ENCODE measurements around the gene CPEB4.

- TF ChIP-seq, protein P1, sequence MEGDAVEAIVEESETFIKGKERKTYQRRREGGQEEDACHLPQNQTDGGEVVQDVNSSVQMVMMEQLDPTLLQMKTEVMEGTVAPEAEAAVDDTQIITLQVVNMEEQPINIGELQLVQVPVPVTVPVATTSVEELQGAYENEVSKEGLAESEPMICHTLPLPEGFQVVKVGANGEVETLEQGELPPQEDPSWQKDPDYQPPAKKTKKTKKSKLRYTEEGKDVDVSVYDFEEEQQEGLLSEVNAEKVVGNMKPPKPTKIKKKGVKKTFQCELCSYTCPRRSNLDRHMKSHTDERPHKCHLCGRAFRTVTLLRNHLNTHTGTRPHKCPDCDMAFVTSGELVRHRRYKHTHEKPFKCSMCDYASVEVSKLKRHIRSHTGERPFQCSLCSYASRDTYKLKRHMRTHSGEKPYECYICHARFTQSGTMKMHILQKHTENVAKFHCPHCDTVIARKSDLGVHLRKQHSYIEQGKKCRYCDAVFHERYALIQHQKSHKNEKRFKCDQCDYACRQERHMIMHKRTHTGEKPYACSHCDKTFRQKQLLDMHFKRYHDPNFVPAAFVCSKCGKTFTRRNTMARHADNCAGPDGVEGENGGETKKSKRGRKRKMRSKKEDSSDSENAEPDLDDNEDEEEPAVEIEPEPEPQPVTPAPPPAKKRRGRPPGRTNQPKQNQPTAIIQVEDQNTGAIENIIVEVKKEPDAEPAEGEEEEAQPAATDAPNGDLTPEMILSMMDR (IDR thresholded peaks at IDR 0.05), result no peak
- no peak for TF ChIP-seq ZFX (IDR thresholded peaks at IDR 0.05; ENCODE audit: borderline replicate concordance)
Measured at GRCh38 chr5:173875189-173875588, 13.0 kb upstream of the CPEB4 start.
